GM18868 (cell line): ENCODE data around the gene HES1.
A peak's percentile ranks its signal among the peaks of the same experiment; 100 is the strongest.

Source experiments
- ATAC-seq: cut with Tn5 transposase; IDR thresholded peaks from one replicate; pipeline ENCODE4 v1.9.1; 2021; ENCODE audit warnings: mild to moderate bottlenecking, moderate library complexity; ENCODE audit not compliant: unreplicated experiment

The HES1 gene

GRCh38 chr3:194101592-194102432 is 34.1 kb upstream of the HES1 start:
- no peak for ATAC-seq

DNA sequence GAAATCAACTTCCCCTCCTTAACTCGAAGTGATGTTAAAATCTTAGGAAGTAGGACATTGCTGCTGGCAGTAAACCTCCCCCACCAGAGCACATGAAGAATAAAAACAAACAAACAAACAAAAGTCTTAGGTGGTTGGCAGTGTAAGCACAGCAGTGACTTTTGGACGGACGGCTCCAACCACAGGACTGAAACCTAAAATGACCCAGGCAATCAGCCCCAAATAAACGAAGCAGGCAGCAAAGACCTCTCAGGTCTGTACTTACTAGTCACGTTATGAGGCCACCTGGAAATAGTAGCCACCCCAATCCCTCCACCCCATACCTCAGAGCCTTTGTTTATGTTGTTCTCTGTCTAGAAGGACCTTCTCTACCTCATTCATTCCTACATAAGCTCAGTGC is 33.5 kb upstream of the HES1 start:
- no peak for ATAC-seq

DNA sequence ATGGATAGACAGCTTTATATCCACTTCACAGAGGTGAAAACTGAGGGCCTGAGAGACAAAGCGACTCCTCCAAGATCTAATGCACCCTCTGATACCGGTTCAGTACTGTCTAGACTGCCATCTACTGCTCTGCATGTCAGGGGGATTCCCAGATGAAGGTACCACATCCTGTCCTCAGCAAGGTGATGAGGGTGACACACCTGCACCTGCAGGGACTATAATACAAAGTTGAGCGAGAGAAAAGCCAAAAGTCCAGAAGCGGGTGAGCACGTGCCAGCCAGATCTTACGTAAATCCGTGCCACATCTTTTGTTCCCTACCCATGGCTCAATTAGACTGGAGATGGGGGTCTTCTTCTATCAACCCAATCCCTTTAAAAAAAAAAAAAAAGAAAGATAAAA is 32.4 kb upstream of the HES1 start:
- peak; percentile 36 for ATAC-seq

DNA sequence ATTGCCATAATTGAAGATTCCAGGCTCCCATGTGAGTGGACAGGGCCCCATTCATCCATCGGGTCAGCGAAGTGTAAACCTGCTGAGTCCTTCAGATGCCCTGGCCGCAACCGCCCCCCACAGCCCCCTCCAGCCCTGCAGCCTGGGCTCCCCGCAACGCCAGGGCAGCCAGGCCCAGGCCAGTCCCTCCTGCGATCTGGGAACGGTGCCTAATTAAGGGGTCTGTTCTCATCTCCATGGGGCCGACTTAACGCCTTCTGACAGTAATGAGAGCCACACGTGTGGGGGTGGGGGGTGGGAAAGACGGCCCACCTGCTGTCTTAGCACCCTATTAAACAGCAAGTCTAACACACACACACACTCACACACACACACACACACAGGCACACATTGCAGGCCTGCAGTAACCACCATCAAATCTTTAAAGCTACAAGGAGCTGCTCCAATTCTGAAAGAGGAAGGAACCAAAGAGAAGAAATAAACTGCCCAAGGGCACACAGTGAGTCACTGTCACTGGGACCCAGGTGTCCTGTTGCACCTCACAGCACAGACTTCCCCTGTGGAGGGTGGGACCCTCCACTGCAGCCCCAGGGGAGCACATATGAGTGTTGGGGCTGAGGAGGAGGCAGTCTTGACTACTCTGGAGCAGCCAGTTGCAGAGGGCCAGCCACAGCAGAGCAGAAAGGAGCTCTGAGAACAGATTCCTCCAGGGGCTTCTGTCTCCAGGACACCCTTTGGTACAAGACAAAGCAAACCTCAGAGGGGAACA is 31.8 kb upstream of the HES1 start:
- ATAC-seq, result peak; percentile 61

GRCh38 chr3:194105292-194105691 is 30.7 kb upstream of the HES1 start:
- ATAC-seq, result no peak

- no peak for ATAC-seq
Measured at GRCh38 chr3:194107107-194107506, 28.8 kb upstream of the HES1 start.

DNA sequence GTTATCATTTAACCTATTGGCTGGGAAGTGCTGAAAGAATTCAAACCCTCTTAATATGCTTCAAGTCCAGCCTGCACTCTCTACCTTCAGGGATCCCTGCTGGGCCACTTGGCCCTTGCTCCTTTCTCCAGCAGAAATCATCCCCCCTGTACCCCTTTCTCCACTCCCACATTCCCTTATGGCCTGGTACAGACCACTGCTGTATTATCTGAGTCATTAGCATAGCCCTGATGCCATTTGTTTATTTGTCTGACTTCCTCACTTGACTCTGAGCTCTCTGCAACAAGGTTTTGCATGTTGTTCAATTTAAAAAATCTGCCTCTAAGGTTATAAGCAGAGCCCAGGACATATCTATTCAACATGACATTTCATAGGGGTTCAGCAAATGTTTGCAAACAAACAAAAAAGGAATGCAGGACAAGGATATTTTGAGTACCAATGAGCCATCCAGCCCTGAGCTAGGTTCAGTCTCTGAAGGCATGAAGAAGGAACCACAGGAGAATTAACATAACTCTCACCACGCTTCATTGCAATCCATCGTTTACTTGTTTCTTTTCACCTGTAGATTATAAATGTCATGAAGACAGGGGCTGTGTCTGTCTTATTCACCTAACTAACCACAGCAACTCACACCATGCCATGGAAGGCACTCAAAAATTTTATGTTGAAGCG is 26.6 kb upstream of the HES1 start:
- ATAC-seq, result no peak

DNA sequence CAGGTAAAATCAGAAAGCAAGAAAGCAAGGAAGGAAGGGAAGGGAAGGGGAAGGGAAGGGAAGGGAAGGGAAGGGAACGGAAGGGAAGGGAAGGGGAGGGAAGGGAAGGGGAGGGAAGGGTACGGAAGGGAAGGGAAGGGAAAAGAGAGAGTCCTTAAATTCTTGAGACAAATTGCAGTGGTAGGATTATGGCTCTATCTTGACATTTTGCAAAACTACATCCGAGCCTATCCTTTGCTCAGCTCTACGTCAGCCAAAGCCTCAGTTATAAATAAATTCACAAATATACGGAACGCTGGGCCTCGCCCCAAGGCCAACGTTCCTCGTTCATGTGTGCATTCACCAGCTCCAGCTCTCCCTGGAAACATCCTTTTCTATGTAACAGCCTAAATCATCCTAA is 25.5 kb upstream of the HES1 start:
- no peak for ATAC-seq

DNA sequence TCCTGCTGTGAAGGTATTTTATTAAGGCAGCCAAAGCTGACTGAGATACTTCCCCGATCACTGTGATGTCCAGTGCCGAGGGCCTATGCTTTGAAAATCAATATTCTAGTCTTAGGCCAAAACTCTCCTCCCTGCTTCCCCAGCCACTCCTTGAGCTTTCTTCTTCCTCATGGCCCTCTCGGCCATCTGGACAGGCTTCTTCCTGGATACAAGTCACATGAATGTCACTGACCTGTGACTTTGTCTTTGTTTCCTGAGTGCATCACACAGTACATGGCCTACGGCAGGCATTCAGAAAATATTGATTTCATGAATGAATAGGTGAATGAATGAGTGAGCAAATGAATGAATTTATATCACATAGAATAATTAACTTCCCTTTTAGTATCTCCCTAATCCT is 24.6 kb upstream of the HES1 start:
- ATAC-seq, result no peak

- ATAC-seq, result no peak
Measured at GRCh38 chr3:194112120-194113106, 23.5 kb upstream of the HES1 start.

DNA sequence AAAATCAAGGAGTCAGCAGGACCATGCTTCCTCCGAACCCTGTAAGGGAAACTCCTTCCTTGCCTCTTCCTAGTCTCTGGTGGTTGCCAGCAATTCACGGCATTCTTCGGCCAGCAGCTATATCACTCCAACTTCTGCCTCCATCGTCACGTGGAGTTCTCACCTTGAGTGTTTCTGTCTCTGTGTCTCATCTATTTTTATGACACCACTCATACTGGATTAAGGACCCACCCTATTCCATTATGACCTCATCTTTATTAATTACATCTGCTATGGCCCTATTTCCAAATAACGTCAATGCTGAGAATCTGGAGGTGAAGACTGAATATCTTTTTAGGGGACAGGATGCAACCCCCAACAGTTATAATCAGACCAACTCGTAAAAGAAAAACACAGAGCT is 21.8 kb upstream of the HES1 start:
- ATAC-seq, result no peak

DNA sequence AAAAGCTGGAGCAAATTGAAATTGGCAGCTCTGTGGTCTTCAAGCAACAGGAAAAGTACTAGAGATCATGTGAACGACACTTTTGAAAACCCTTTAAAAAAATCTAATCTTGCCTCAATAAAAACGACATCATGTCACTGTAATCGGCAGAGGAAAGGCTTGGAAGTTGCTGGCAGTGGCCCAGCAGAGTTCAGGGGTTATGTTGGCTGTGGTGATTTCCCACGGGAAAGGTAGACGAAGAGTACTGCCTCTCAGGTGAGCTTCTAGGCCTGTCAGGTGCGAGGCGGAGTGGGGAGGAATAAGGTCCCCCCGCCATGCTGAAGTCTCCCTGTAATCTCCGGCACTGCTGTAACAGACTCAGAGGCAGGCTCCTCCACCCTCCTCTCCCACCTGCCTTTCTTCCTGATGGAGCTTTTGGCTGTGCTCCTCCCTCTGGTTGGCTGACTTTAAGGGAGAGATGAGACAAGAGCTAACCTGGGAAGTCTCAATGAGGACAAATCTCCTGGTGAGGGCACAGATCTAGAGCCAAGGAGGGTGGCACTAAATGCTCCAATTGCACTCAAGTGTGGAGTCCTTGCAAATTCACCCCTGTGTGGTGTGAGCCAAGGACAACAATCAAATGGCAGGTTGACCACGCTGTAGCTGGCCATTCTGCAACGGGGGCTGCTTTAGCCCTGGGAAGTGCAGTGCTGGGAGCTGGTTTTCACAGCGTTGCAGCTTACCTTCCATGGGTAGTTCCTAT is 18.7 kb upstream of the HES1 start:
- no peak for ATAC-seq

DNA sequence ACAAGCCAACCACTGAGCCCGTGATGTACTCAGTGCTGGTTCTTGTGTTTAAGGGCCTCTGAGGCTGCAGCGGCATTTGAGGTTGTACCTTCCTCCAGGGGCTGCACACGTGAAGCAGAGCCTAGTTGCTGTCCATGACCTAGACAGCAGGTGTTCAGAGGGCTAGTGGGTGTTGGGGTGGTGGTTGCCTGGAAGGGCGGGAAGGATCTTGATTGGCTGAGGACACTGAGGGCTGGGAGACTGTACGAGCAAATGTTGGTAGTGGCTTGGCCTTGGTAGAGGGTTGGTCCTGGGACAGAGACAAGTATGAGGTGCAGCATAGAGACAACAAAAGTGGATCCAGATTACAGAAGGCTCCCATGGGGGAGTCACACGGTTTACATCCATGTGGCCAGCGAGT is 17.0 kb upstream of the HES1 start:
- ATAC-seq, result no peak

GRCh38 chr3:194119831-194120590 is 15.9 kb upstream of the HES1 start:
- ATAC-seq, result no peak

DNA sequence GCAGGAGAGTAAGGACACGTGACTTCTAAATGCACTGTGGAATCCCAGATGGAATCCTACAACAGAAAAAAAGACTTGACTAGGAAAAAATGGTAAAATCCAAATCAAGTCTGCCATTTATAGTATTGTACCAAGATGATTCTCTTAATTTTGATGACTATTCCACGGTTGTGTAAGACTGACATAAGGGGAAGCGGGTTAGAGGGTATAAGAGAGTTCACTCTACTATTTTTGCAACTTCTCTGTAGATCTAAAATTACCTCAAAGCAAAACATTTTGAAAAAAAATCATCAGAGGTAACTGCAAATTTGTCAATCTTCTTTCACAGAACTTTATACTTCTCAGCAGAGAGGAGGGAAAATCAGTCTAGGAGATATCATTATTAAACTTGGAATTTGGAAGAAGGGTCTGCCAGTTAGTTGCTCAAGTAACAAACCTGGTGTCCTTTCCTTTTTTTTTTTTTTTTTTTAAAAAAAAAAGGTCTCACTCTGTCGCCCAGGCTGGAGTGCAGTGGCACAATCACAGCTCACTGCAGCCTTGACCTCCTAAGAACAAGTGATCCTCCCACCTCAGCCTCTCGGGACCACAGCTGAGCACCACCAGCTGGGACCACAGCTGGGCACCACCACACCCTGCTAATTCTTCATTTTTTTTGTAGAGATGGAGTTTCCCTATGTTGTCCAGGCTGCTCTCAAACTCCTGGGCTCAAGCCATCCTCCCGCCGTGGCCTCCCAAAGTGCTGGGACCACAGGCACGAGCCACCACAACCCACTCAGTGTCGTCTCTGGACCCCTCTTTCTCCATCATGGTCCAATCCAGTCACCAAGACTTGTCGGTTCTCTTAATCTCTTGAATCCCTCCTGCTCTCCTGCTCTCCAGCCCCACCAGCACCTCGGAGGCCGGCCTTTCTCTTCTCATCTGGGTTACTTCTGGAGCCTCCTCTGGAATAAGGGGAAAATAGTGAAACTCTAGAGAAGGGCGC is 14.9 kb upstream of the HES1 start:
- no peak for ATAC-seq

GRCh38 chr3:194121891-194122631 is 13.9 kb upstream of the HES1 start:
- no peak for ATAC-seq

DNA sequence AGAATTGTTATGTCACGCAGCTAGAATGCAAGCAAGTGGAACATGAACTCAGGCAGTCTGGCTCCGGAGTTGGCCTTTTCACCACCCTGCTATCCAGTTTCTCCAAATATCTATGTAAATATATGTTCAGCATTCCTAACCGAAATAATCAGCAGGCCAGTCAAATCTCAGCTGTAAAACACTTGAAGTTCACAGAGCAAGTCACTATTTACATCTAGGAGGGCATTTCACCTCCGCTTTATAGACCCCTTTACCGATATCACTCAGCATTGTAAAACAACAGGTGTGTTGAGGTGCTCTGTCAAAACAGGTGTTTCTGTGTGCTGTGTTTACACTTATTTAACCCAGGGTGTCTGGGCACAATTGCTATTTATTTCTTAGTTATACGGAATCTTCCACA is 12.2 kb upstream of the HES1 start:
- ATAC-seq, result no peak
